SU-DHL-6 (cell line): ENCODE data around the gene NPAS2.

ENCODE experiments used
- H2AFZ ChIP-seq: fragments of 200-600 bp; sonication (generic); 2 replicates; pipeline ENCODE4 v1.6.1; 2014; ENCODE audit warnings: low read depth, mild to moderate bottlenecking, moderate library complexity, mixed read lengths, antibody characterized with exemption, low read length; ENCODE audit not compliant: severe bottlenecking
- H3F3A ChIP-seq: fragments of 200-600 bp; shearing (Covaris generic); 2 replicates; pipeline ENCODE4 v1.6.0; 2016; ENCODE audit warnings: antibody characterized with exemption, mild to moderate bottlenecking; ENCODE audit not compliant: insufficient read depth
- H3K27ac ChIP-seq: fragments of 200-600 bp; sonication (generic); 2 replicates; pipeline ENCODE4 v1.5.1; 2016; ENCODE audit warnings: low read depth, mild to moderate bottlenecking, low read length, moderate library complexity, mixed read lengths
- H3K27me3 ChIP-seq: fragments of 200-600 bp; sonication (generic), shearing (Covaris generic); 2 replicates; pipeline ENCODE4 v1.6.0; 2014; ENCODE audit warnings: mild to moderate bottlenecking, low read length
- H3K36me3 ChIP-seq: fragments of 200-600 bp; sonication (generic); 2 replicates; pipeline ENCODE4 v1.6.1; 2014; ENCODE audit warnings: mild to moderate bottlenecking, low read length, mixed read lengths
- H3K4me2 ChIP-seq: fragments of 300-600, 200-600 bp; shearing (Covaris generic), sonication (generic); 2 replicates; pipeline ENCODE4 v1.6.0; 2014; ENCODE audit warnings: low read length, low read depth, mild to moderate bottlenecking; ENCODE audit not compliant: poor library complexity, severe bottlenecking
- H3K4me3 ChIP-seq: fragments of 200-600 bp; sonication (generic); 2 replicates; pipeline ENCODE4 v1.5.1; 2014; ENCODE audit warnings: antibody characterized with exemption, low read length, mild to moderate bottlenecking, mixed read lengths; ENCODE audit not compliant: insufficient read depth, poor library complexity, severe bottlenecking
- H3K79me2 ChIP-seq: fragments of 200-600 bp; sonication (generic); 2 replicates; pipeline ENCODE4 v1.6.1; 2014; ENCODE audit warnings: mild to moderate bottlenecking, low read length, moderate library complexity; ENCODE audit not compliant: insufficient read depth
- H3K9ac ChIP-seq: fragments of 200-600 bp; sonication (generic); 2 replicates; pipeline ENCODE4 v1.7.0; 2014; ENCODE audit warnings: mild to moderate bottlenecking, low read length
- H3K9me2 ChIP-seq: fragments of 200-600 bp; sonication (generic); replicated peaks from 2 replicates; pipeline ENCODE4 v1.6.1; 2014; ENCODE audit warnings: low read length; ENCODE audit not compliant: insufficient read depth
- H3K9me3 ChIP-seq: fragments of 200-600 bp; sonication (generic); 2 replicates; pipeline ENCODE4 v1.6.1; 2014; ENCODE audit warnings: low read length, mixed read lengths; ENCODE audit not compliant: insufficient read depth
- H4K20me1 ChIP-seq: fragments of 200-600 bp; sonication (generic); 2 replicates; pipeline ENCODE4 v1.6.1; 2014; ENCODE audit warnings: low read depth, mild to moderate bottlenecking, antibody characterized with exemption, low read length, moderate library complexity, mixed read lengths
- CTCF ChIP-seq: fragments of 200-600 bp; sonication (generic); IDR thresholded peaks from one replicate; pipeline ENCODE4 v1.5.1; 2017; ENCODE audit warnings: antibody characterized with exemption, mild to moderate bottlenecking, low read length, moderate library complexity; ENCODE audit not compliant: insufficient read depth, poor library complexity, severe bottlenecking
- EZH2phosphoT487 ChIP-seq: fragments of 200-600 bp; sonication (generic), shearing (Covaris generic); conservative IDR thresholded peaks from 2 replicates; pipeline ENCODE4 v1.6.1; 2018; ENCODE audit warnings: mild to moderate bottlenecking, antibody characterized with exemption, low read length, moderate library complexity, mixed read lengths

Gene NPAS2

DNA sequence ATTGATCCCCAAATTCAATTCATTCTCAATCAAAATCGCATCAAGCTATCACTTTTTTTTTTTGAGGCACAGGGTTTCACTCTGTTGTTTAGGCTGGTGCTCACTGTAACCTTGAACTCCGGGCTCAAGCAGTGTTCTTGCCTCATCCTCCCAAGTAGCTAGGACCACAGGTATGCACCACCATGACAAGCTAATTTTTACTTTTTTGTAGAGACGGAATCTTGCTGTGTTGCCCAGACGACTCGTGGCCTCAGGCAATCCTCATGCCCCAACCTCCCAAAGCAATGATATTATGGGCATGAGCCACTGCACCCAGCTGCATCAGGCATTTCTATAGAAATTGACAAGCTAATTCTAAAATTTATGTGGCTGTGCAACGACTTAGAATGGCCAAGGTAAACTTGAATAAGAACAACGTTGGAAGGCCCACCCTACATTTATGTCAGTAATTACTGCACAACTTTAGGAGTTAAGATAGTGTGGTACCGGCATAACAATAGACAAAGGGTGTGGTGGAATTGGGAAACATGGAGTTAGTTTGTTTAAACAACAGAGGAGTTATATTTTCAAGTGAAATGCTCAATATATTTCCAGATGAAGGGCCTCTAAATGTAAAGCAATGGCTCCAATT lies 78.2 kb downstream of the NPAS2 start:
- Histone ChIP-seq H4K20me1 (no peaks in the 10 kb centered on the region), H3K9me3 (no peaks in the 10 kb centered on the region), H3K27me3 (no peaks in the 10 kb centered on the region), H3K9ac (no peak overlapping the region), H3K79me2 (no peaks in the 10 kb centered on the region), H3K27ac (no peak overlapping the region), H3K4me3 (no peak overlapping the region), H3K36me3 (no peaks in the 10 kb centered on the region), H3K9me2 (no peaks in the 10 kb centered on the region), H3F3A (no peaks in the 10 kb centered on the region), H3K4me2 (no peak overlapping the region), H2AFZ (no peak overlapping the region)
- TF ChIP-seq EZH2phosphoT487 (no peak), CTCF (no peak)

DNA sequence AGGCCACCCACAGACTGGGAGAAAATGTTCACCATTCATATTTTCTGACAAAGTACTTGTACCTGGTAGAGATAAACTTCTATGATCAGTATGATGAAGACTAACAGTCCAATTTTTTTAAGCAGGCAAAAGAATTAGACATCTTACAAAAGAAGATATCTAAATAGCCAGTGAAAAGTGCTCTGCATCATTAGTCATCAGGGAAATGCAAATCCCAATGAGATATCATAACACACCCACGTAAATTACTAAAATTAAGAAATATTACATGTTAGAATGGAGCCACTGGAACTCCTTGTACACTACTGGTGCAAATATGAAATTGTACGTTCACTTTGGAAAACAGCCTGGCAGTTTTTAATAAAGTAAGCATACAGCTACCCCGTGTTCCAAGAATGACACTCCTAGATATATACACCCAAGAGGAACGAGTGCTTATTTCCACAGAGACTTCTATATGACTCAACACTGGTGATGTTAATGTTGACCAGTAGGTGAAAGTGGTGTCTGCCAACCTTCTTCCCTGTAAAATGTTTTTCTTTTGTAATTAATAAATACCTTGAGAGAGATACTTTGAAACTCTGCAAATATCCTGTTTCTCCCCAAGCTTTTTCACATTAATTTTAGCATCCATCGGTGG lies 80.3 kb downstream of the NPAS2 start:
- Histone ChIP-seq H3K79me2 (no peaks in the 10 kb centered on the region), H4K20me1 (no peaks in the 10 kb centered on the region), H3K4me2 (no peak overlapping the region), H3K36me3 (no peaks in the 10 kb centered on the region), H3K4me3 (no peak overlapping the region), H3K9me2 (no peaks in the 10 kb centered on the region), H3K9me3 (no peaks in the 10 kb centered on the region), H3K27ac (no peak overlapping the region), H3F3A (no peaks in the 10 kb centered on the region), H3K9ac (no peak overlapping the region), H2AFZ (no peak overlapping the region), H3K27me3 (no peaks in the 10 kb centered on the region)
- no peak for TF ChIP-seq CTCF
- TF ChIP-seq EZH2phosphoT487 = no peak

GRCh38 chr2:100902817-100903405 lies 83.0 kb downstream of the NPAS2 start:
- Histone ChIP-seq H4K20me1 (no peaks in the 10 kb centered on the region), H3K4me2 (no peak overlapping the region)

More at GRCh38 chr2:100902817-100903405, 83.0 kb downstream of the NPAS2 start:
- Histone ChIP-seq H2AFZ (no peak overlapping the region), H3K27me3 (no peaks in the 10 kb centered on the region), H3F3A (no peaks in the 10 kb centered on the region), H3K9ac (no peak overlapping the region), H3K9me3 (no peaks in the 10 kb centered on the region), H3K4me3 (no peak overlapping the region), H3K79me2 (no peaks in the 10 kb centered on the region), H3K9me2 (no peaks in the 10 kb centered on the region), H3K36me3 (no peaks in the 10 kb centered on the region), H3K27ac (no peak overlapping the region)
- TF ChIP-seq EZH2phosphoT487 = no peak
- TF ChIP-seq CTCF = no peak
